Epithelial cell of proximal tubule (primary cell): ENCODE measurements around the gene ECM2. TPM values are rescaled to one million over a fixed set of nuclear protein-coding genes. Genes with fewer than 3 reads are reported as not detected.

Source experiments
- DNase-seq: peaks from one replicate; pipeline ENCODE4 v3.0.0-alpha.2; 2011; ENCODE audit warnings: low read depth
- H3K4me3 ChIP-seq: 2 replicates; pipeline ENCODE4 v1.5.1; 2011; ENCODE audit warnings: low read depth, mild to moderate bottlenecking, low read length
- total RNA-seq: library from RNA; depleted of rRNA; stranded (reverse); fragments of >200 nt; gene quantifications from 2 replicates; pipeline ENCODE4 v1.2.3, GENCODE V29; 2015
- TF ChIP-seq, protein P1 (sequence below): conservative IDR thresholded peaks from 2 replicates; pipeline ENCODE4 v1.5.1; 2012; ENCODE audit warnings: low read depth, mild to moderate bottlenecking, low read length

ECM2 gene
- total RNA-seq, 1 donor from 2014 or later, result not detected

DNA sequence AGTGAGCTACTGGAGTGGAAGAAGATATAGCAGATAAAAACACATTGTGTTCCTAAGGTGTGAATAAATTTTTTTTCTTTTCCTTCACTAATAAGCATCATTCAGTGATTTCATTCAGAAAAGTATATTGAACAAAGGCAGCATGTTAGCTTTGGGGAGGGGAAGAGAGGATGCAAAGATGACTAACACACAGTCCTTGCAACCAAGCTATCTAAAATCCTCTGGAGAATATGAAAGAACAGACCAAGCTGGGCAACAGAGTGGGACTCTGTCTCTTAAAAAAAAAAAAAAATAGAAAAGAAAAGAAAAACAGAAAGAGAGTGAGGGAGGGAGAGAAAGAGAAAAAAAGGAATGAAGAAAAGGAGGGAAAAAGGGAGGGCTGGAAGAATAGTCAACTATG is 89.3 kb downstream of the ECM2 start:
- H3K4me3 ChIP-seq, result no peak overlapping the region
- TF ChIP-seq, protein P1, sequence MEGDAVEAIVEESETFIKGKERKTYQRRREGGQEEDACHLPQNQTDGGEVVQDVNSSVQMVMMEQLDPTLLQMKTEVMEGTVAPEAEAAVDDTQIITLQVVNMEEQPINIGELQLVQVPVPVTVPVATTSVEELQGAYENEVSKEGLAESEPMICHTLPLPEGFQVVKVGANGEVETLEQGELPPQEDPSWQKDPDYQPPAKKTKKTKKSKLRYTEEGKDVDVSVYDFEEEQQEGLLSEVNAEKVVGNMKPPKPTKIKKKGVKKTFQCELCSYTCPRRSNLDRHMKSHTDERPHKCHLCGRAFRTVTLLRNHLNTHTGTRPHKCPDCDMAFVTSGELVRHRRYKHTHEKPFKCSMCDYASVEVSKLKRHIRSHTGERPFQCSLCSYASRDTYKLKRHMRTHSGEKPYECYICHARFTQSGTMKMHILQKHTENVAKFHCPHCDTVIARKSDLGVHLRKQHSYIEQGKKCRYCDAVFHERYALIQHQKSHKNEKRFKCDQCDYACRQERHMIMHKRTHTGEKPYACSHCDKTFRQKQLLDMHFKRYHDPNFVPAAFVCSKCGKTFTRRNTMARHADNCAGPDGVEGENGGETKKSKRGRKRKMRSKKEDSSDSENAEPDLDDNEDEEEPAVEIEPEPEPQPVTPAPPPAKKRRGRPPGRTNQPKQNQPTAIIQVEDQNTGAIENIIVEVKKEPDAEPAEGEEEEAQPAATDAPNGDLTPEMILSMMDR, result no peak
- no peak for DNase-seq

Other genes starting within 250 kb of the ECM2 start
- 98.2 and 185 TPM in 2 replicates for gene IARS1, start 242.3 kb downstream of the ECM2 start, total RNA-seq
- gene NOL8, start 210.6 kb downstream of the ECM2 start, total RNA-seq, result 19.8 and 26.9 TPM in 2 replicates
- 4.4 and 6.9 TPM in 2 replicates for gene CENPP, start 210.0 kb downstream of the ECM2 start, total RNA-seq
- not detected in 2 replicates for gene OGN, start 131.4 kb downstream of the ECM2 start, total RNA-seq
- not detected in 2 replicates for gene OMD, start 111.5 kb downstream of the ECM2 start, total RNA-seq
- not detected in 2 replicates for gene ASPN, start 53.5 kb downstream of the ECM2 start, total RNA-seq
- 10.8 and 15.2 TPM in 2 replicates for gene IPPK, start 134.1 kb upstream of the ECM2 start, total RNA-seq
- gene BICD2, start 228.8 kb upstream of the ECM2 start, total RNA-seq, result 32.2 and 35.0 TPM in 2 replicates